HG03558 (cell line): ENCODE data around the gene TAGAP.
"Not testable (repeated sequence)": the region's sequence is repeated elsewhere in the genome, so short reads cannot be mapped to it uniquely, and the experiment has no call there.

ENCODE experiments used
- ATAC-seq: cut with Tn5 transposase; IDR thresholded peaks from one replicate; pipeline ENCODE4 v1.9.1; 2021; ENCODE audit warnings: moderate number of reproducible peaks; ENCODE audit not compliant: unreplicated experiment; ENCODE audit errors: extremely low read depth

The TAGAP gene

GRCh38 chr6:159017757-159018559 is 26.8 kb downstream of the TAGAP start:
- no peak for ATAC-seq

- no peak for ATAC-seq
These were observed 30.4 kb downstream of the TAGAP start for GRCh38 chr6:159014406-159014805.

GRCh38 chr6:159013229-159013628 is 31.6 kb downstream of the TAGAP start:
- no peak for ATAC-seq

DNA sequence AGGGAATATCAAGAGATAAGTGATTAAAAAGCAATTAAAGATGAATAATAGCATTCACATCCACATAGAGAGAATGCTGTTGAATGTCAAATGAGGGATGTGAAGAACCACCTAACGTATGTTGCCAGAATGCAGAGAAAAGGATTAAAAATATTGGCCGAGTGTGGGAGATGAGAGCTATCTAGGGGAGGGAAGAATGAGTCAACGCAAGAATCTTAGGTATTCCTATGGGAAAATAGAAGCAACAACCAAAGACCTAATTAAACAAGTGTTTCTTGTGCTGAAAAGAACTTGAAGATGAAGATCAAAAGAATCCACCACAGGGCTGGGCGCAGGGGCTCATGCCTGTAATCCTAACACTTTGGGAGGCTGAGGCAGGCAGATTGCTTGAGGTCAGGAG is 32.6 kb downstream of the TAGAP start:
- ATAC-seq = no peak

DNA sequence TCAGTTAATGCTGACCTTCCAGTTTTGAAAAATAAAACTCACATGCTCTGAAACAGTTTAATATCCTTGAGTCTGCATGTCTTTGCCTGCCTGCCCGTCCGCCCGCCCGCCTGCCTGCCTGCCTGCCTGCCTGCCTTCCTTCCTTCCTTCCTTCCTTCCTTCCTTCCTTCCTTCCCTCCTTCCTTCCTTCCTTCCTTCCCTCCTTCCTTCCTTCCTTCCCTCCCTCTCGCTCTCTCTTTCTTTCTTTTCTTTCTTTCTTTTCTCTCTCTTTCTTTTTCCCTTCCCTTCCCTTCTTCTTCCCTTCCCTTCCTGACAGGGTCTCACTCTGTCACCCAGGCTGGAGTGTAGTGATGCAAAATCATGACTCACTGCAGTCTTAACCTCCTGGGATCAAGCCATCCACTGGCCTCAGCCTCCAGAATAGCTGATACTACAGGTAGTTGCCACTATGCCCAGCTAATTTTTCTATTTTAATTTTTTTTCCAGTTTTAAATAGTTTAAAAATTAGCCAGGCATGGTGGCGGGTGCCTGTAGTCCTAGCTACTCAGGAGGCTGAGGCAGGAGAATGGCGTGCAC is 34.7 kb downstream of the TAGAP start:
- not testable (repeated sequence) for ATAC-seq

DNA sequence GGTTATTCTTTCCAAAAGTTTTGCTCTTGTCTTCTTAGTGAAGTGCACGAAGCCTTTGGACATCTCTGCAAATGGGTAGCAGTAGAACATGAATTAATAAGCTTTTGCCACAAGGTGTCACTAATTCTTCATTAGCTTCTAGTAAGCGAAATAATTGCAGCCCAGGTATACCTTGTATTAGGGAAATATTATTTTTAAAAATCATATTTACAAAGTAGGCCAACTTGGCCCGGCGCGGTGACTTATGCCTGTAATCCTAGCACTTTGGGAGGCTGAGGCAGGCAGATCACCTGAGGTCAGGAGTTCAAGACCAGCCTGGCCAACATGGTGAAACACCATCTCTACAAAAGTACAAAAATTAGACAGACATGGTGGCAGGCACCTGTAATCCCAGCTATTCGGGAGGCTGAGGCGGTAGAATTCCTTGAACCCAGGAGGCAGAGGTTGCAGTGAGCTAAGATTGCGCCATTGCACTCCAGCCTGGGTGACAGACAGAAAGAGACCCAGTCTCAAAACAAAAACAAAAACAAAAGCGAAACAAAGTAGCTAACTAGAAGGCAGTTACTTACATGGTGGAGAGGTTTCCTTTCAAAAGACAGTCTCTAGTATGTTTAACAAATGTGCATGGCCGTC is 36.0 kb downstream of the TAGAP start:
- ATAC-seq = no peak

DNA sequence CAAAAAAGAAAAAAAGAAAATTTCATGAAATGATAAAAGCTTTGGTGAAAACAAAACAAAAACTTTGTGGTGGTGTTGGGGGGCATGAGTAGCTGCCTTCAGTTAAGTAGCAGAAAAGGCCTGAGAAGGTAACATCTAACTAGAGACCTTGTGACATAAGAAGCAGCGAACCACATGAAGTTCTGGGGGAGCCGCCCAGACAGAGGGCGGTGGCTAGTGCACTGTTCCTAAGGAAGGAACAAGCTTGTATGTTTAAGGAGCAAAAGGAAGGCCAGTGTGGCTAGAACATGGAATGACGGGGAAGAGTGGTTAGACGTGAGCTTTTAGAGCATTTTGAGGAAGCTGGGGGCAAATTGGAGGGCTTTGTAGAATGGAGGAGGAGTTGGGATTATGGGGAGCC is 37.3 kb downstream of the TAGAP start:
- no peak for ATAC-seq

GRCh38 chr6:159005436-159005835 is 39.4 kb downstream of the TAGAP start:
- no peak for ATAC-seq

DNA sequence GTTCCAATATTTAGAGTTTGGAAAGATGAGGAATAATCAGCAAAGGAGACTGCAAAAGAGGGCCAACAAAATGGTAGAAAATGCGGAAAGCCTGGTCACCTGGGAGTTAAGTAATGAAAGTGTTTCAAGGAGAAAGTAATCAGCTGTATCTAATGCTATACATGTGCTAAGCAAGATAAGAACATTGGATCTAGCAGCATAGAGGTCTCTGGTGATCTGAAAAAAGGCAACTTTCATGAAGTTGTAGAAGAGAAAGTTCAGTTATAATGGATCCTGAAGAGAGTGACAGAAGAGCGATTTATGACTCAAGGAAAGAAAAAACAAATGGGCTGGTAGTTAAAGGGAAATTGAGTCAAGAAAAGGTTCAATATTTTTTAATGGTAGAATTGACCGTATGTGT is 40.2 kb downstream of the TAGAP start:
- ATAC-seq = no peak

- ATAC-seq = no peak
These were observed 42.2 kb downstream of the TAGAP start for GRCh38 chr6:159002432-159003155.

DNA sequence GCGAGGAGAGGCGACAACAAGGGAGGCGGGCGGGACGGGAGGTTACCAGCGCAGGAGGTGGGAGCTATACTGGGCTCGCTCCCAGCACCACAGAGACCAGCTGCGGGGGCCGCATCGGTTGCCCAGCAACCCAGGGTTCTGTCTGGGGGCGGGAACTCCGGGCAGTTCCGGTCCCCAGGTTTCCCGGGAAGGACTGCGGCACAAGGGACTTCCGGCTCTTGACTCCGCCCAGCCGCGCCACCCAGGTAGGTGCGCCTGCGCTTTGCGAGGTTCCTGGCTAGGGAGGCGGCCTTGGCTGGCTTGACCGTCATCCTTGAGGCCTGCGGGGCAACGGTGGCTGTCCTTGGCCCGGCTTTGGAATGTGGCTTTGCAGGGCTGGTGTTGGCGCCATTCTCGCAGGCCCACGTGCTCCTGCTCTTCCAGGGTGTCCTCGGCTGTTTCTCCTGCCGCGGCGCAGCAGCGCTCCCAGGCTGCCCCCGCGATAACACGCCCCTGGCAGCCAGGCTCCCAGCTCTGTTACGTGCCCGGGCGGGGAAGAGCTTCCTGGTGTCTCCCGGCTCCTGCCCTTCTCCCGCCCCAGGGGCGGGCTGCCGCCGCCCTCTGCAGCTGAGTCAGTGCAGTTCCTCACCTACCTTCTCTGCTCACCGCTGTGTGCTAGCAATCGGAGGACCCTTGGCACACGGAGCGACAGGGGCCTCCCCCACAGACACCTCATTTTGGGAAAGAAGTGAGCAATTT is 45.0 kb downstream of the TAGAP start, which contains the start of gene RSPH3:
Gene RSPH3, minus strand, starts transcription at position 537 of the 738 bp plus-strand sequence. CDS start 652 bp downstream, outside the sequence.
- ATAC-seq = peak; percentile 83

GRCh38 chr6:158999154-158999665 is 45.6 kb downstream of the TAGAP start:
- ATAC-seq = no peak

DNA sequence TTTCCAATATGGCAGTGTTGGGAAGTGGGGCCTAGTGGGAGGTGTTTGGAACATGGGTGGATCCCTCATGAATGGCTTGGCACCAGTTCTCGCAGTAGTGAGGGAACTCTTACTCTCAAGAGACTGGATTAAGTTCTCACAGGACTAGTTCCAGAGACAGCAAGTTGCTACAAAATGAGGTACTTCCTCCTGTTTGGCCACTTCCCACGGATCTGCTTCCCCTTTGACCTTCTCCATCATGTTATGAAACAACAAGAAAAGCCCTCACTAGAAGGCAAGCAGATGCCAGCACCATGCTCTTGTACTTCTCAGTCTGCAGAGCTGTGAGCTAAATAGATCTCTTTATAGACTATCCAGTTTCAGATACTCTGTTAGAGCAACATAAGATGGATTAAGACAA is 47.9 kb downstream of the TAGAP start:
- ATAC-seq = no peak

- ATAC-seq = no peak
These were observed 51.2 kb downstream of the TAGAP start for GRCh38 chr6:158993639-158994038.

GRCh38 chr6:158991017-158991723 is 53.6 kb downstream of the TAGAP start:
- no peak for ATAC-seq

- not testable (repeated sequence) for ATAC-seq
These were observed 55.1 kb downstream of the TAGAP start for GRCh38 chr6:158989711-158990110.

DNA sequence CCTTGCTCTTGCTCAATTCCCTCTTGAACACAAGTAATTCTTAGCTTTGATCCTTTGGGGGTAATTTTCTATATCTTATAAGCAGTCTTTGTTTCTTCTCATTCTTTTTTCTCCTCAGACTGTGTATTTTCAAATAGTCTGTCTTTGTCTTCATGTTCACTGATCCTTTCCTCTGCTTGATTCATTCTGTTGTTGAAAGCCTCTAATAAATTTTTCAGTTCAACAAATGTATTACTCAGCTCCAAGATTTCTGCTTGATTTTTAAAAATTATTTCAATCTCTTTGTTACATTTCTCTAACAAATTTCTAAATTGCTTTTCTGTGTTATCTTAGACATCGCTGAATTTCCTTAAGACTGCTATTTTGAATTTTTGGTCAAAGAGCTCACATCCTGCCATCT is 56.3 kb downstream of the TAGAP start:
- ATAC-seq = no peak

DNA sequence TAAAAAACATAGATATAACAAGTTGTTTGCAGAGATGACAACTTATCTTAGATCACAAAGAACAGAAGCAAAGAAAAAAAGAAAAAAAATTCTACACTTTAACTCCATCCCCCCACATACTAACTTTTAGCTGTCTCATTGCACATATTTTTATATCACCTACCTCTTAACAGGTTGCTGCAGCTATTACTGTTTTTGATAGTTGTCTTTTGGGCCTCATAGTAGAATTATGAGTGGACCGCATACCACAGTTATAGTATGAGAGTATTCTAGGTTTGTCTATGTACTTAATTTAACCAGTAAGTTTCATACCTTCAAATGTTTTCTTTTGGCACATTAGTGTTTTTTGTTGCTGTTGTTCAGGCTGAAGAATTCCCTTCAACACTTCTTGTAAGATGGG is 57.1 kb downstream of the TAGAP start:
- no peak for ATAC-seq
